H4 (cell line): ENCODE data around the gene GFRA4. TPM values are rescaled to one million over a fixed set of nuclear protein-coding genes. Genes with fewer than 3 reads are reported as not detected.

Experiments used
- DNase-seq: peaks from one replicate; pipeline ENCODE4 v3.0.0-alpha.2; 2015; ENCODE audit warnings: low spot score
- total RNA-seq: library from RNA; depleted of rRNA; stranded (reverse); fragments of >200 nt; shearing (Covaris generic); gene quantifications from 2 replicates; pipeline ENCODE4 v1.2.3, GENCODE V29; 2014

Gene GFRA4
- total RNA-seq, 1 experiment from 2014 or later = not detected

- DNase-seq = no peak
Measured at GRCh38 chr20:3653921-3654320, 9.3 kb downstream of the GFRA4 start.

- peak; percentile 49 for DNase-seq
Measured at GRCh38 chr20:3652676-3653596, 10.3 kb downstream of the GFRA4 start.

GRCh38 chr20:3652221-3652620, 11.0 kb downstream of the GFRA4 start:
- DNase-seq = no peak

GRCh38 chr20:3651204-3651962, 11.8 kb downstream of the GFRA4 start:
- no peak for DNase-seq

GRCh38 chr20:3648951-3649350, 14.2 kb downstream of the GFRA4 start:
- no peak for DNase-seq

GRCh38 chr20:3647473-3647872, 15.7 kb downstream of the GFRA4 start:
- DNase-seq = no peak

GRCh38 chr20:3646651-3647050, 16.5 kb downstream of the GFRA4 start:
- no peak for DNase-seq

- DNase-seq = no peak
Measured at GRCh38 chr20:3646067-3646440, 17.1 kb downstream of the GFRA4 start.

- no peak for DNase-seq
Measured at GRCh38 chr20:3645309-3646066, 17.7 kb downstream of the GFRA4 start.

GRCh38 chr20:3640259-3640658, 22.9 kb downstream of the GFRA4 start:
- no peak for DNase-seq

- no peak for DNase-seq
Measured at GRCh38 chr20:3635346-3635745, 27.9 kb downstream of the GFRA4 start.

GRCh38 chr20:3633913-3634478, 29.2 kb downstream of the GFRA4 start:
- DNase-seq = no peak

- no peak for DNase-seq
Measured at GRCh38 chr20:3632311-3633004, 30.7 kb downstream of the GFRA4 start.

GRCh38 chr20:3631534-3631933, 31.7 kb downstream of the GFRA4 start:
- no peak for DNase-seq

GRCh38 chr20:3630429-3630828, 32.8 kb downstream of the GFRA4 start:
- no peak for DNase-seq

- no peak for DNase-seq
Measured at GRCh38 chr20:3629893-3630292, 33.3 kb downstream of the GFRA4 start.

GRCh38 chr20:3628502-3629314, 34.5 kb downstream of the GFRA4 start:
- DNase-seq = no peak

GRCh38 chr20:3627476-3627875, 35.7 kb downstream of the GFRA4 start:
- no peak for DNase-seq

GRCh38 chr20:3622406-3622805, 40.8 kb downstream of the GFRA4 start:
- DNase-seq = no peak

GRCh38 chr20:3621111-3621510, 42.1 kb downstream of the GFRA4 start:
- DNase-seq = no peak
